Caco-2 (cell line): ENCODE data around the gene SLC17A9. TPM values are rescaled to one million over a fixed set of nuclear protein-coding genes. Genes with fewer than 3 reads are reported as not detected.
A peak's percentile ranks its signal among the peaks of the same experiment; 100 is the strongest.

Experiments used
- BruUV-seq: library from RNA; stranded (reverse); fragments of 400-500 nt; replicated peaks from 2 replicates; lab custom pipeline; 2021; lab: Mats Ljungman, UMichigan
- CTCF ChIA-PET: fragments of 300-600 bp; sonication (Branson Sonifier 250); formaldehyde crosslinking; loops from one replicate; lab custom pipeline; 2022; ENCODE audit warnings: antibody characterized with exemption; lab: Charles Lee
- POLR2A ChIA-PET: fragments of 300-600 bp; sonication (Branson Sonifier 250); formaldehyde crosslinking; loops from one replicate; lab custom pipeline; 2022; ENCODE audit warnings: antibody characterized with exemption; lab: Charles Lee
- DNase-seq, 2 experiments: peaks; one replicate each; pipeline versions ENCODE4 v3.0.0 to v3.0.0-alpha.2; 2020 to 2022
- H3K27me3 ChIP-seq: replicated peaks from 2 replicates; pipeline ENCODE4 v1.6.0; 2011; ENCODE audit warnings: low read length; ENCODE audit not compliant: control insufficient read depth, insufficient read depth
- H3K36me3 ChIP-seq: 2 replicates; pipeline ENCODE4 v1.5.1; 2011; ENCODE audit warnings: low read length; ENCODE audit not compliant: control insufficient read depth, insufficient read depth
- H3K4me1 ChIP-seq: fragments of 250-450 bp; sonication (Bioruptor Pico); 2 replicates; pipeline ENCODE4 v1.5.1; 2020; ENCODE audit warnings: mild to moderate bottlenecking
- H3K4me3 ChIP-seq: 2 replicates; pipeline ENCODE4 v1.5.1; 2011; ENCODE audit warnings: low read depth, mild to moderate bottlenecking, control low read depth, low read length
- H3K9me3 ChIP-seq: fragments of 250-450 bp; sonication (Bioruptor Pico); 2 replicates; pipeline ENCODE4 v1.5.1; 2020; ENCODE audit warnings: mild to moderate bottlenecking, moderate library complexity
- H3K27ac Mint-ChIP-seq: one replicate; pipeline ENCODE4 v1.8.0; 2022; ENCODE audit warnings: mixed read lengths; ENCODE audit not compliant: unreplicated experiment
- H3K27me3 Mint-ChIP-seq: one replicate; pipeline ENCODE4 v1.8.0; 2022; ENCODE audit warnings: mixed read lengths; ENCODE audit not compliant: insufficient read depth, unreplicated experiment
- H3K36me3 Mint-ChIP-seq: one replicate; pipeline ENCODE4 v1.8.0; 2022; ENCODE audit warnings: mild to moderate bottlenecking, mixed read lengths; ENCODE audit not compliant: insufficient read depth, unreplicated experiment
- H3K4me1 Mint-ChIP-seq: one replicate; pipeline ENCODE4 v1.8.0; 2022; ENCODE audit warnings: low read depth, mixed read lengths; ENCODE audit not compliant: unreplicated experiment
- H3K4me3 Mint-ChIP-seq: one replicate; pipeline ENCODE4 v1.8.0; 2022; ENCODE audit warnings: mild to moderate bottlenecking, moderate library complexity, mixed read lengths; ENCODE audit not compliant: unreplicated experiment
- H3K9me3 Mint-ChIP-seq: one replicate; pipeline ENCODE4 v1.8.0; 2022; ENCODE audit warnings: mixed read lengths; ENCODE audit not compliant: unreplicated experiment
- intact Hi-C: fragments of 100-400 bp; cut with micrococcal nuclease; formaldehyde crosslinking; loops from one replicate; pipeline ENCODE4 v1.10.0; 2022; ENCODE audit not compliant: unreplicated experiment
- total RNA-seq: library from RNA; stranded (reverse); gene quantifications from 2 replicates; pipeline ENCODE4 v1.2.3, GENCODE V29; 2022
- TF ChIP-seq, protein P1 (sequence below), 2 experiments: fragments of 200-600 bp in 1 of 2; IDR thresholded peaks; 1 replicate in 1 of 2; 2 replicates in 1 of 2; pipeline versions ENCODE4 v1.5.1 to v1.8.0; 2011 to 2022; ENCODE audit warnings: antibody characterized with exemption in 1 of 2, control low read depth in 1 of 2, inconsistent platforms in 1 of 2, low read depth in 1 of 2, low read length in 1 of 2, mild to moderate bottlenecking in 1 of 2, moderate library complexity in 1 of 2; ENCODE audit not compliant: insufficient read depth in 1 of 2, severe bottlenecking in 1 of 2, unreplicated experiment in 1 of 2

SLC17A9 gene
- total RNA-seq, 1 experiment from 2014 or later: 64.7 TPM

GRCh38 chr20:63007646-63008488, 55.4 kb downstream of the SLC17A9 start:
- Mint-ChIP-seq H3K27ac (peak overlapping the region; percentile 89), H3K4me1 (peaks cover 18% of the 10 kb centered on the region), H3K9me3 (peaks cover 2% of the 10 kb centered on the region), H3K27me3 (no peaks in the 10 kb centered on the region), H3K36me3 (no peaks in the 10 kb centered on the region), H3K4me3 (peak overlapping the region; percentile 66)
- peaks cover 17% of the 10 kb centered on the region for H3K4me1 ChIP-seq
- no peak for DNase-seq
- no TSS peak for BruUV-seq
- no peaks in the 10 kb centered on the region for H3K27me3 ChIP-seq
- H3K4me3 ChIP-seq: no peak overlapping the region
- no peaks in the 10 kb centered on the region for H3K36me3 ChIP-seq
- intact Hi-C loops: loop anchor here (2.0 kb wide), 1 partner anchor 135 kb away; no protein-coding TSS in a partner anchor
- TF ChIP-seq, protein P1, sequence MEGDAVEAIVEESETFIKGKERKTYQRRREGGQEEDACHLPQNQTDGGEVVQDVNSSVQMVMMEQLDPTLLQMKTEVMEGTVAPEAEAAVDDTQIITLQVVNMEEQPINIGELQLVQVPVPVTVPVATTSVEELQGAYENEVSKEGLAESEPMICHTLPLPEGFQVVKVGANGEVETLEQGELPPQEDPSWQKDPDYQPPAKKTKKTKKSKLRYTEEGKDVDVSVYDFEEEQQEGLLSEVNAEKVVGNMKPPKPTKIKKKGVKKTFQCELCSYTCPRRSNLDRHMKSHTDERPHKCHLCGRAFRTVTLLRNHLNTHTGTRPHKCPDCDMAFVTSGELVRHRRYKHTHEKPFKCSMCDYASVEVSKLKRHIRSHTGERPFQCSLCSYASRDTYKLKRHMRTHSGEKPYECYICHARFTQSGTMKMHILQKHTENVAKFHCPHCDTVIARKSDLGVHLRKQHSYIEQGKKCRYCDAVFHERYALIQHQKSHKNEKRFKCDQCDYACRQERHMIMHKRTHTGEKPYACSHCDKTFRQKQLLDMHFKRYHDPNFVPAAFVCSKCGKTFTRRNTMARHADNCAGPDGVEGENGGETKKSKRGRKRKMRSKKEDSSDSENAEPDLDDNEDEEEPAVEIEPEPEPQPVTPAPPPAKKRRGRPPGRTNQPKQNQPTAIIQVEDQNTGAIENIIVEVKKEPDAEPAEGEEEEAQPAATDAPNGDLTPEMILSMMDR (IDR thresholded peaks at IDR 0.05; ENCODE audit: insufficient read depth in 1 of 2, low read depth in 1 of 2, low read length in 1 of 2, severe bottlenecking in 1 of 2, unreplicated experiment in 1 of 2): no peak
- peaks cover 6% of the 10 kb centered on the region for H3K9me3 ChIP-seq
- ChIA-PET CTCF (interaction anchor here (0.6 to 1.8 kb wide), 10 partner anchors 9 to 207 kb away, joined by 3 to 20 read pairs (median 6); no protein-coding TSS in a partner anchor), POLR2A (interaction anchor here (0.6 to 1.1 kb wide), 2 partner anchors 36 to 115 kb away, joined by 3 to 5 read pairs; no protein-coding TSS in a partner anchor)

DNA sequence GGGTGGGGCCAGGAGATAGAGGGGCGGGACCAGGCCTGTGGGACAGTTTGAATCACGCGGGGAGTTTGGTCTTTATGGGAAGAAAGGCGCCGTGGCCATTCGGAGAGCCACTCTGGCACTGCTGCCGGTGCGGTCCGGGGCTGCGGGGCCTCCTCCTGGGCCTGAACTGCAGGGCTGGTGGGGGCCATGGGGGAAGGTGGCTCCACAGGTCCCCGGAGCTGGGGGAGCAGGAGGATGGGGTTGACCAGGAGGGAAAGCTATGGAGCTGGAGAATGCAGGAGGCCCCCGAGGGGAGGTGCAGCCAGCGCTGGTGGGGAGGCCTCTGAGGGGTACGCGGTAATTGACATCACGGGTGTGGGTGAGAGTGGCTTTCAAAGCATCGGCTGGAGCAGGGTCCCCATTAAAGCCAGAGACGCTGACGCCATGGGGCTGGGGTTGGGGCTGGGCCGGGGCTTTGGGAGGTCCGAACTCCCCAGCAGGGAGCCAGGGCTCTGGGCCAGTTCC, 56.1 kb downstream of the SLC17A9 start:
- Mint-ChIP-seq H3K27me3 (no peaks in the 10 kb centered on the region), H3K4me1 (peaks cover 20% of the 10 kb centered on the region), H3K27ac (peak overlapping the region; percentile 89), H3K9me3 (peaks cover 9% of the 10 kb centered on the region), H3K36me3 (no peaks in the 10 kb centered on the region), H3K4me3 (peak overlapping the region; percentile 66)
- DNase-seq: no peak
- Histone ChIP-seq H3K4me1 (peaks cover 17% of the 10 kb centered on the region), H3K36me3 (no peaks in the 10 kb centered on the region), H3K27me3 (no peaks in the 10 kb centered on the region), H3K4me3 (no peak overlapping the region), H3K9me3 (peaks cover 10% of the 10 kb centered on the region)
- intact Hi-C loops: loop anchor here (1.0 to 2.0 kb wide), 3 partner anchors 36 to 136 kb away; no protein-coding TSS in a partner anchor
- CTCF ChIA-PET: interaction anchor here (0.6 to 1.8 kb wide), 25 partner anchors 9 to 215 kb away, joined by 3 to 20 read pairs (median 4); no protein-coding TSS in a partner anchor
- TF ChIP-seq, protein P1 (IDR thresholded peaks at IDR 0.05; ENCODE audit: insufficient read depth in 1 of 2, low read depth in 1 of 2, low read length in 1 of 2, severe bottlenecking in 1 of 2, unreplicated experiment in 1 of 2): no peak
- POLR2A ChIA-PET: interaction anchor here (0.5 to 1.1 kb wide), 5 partner anchors 11 to 116 kb away, joined by 3 to 5 read pairs (median 3); no protein-coding TSS in a partner anchor
- BruUV-seq: no TSS peak
